LNCaP clone FGC (cell line): ENCODE measurements around the gene CBY2.
"Not testable (repeated sequence)": the region's sequence is repeated elsewhere in the genome, so short reads cannot be mapped to it uniquely, and the experiment has no call there.

Experiments used
- DNase-seq: peaks from one replicate; pipeline ENCODE4 v3.0.0-alpha.2; 2011; ENCODE audit warnings: low read depth
- H3K4me3 ChIP-seq: 2 replicates; pipeline ENCODE4 v1.5.1; 2011; ENCODE audit warnings: mild to moderate bottlenecking, low read depth, low read length, control low read depth
- CTCF ChIP-seq: IDR thresholded peaks from 2 replicates; pipeline ENCODE4 v1.5.1; 2012; ENCODE audit warnings: mild to moderate bottlenecking; ENCODE audit not compliant: control insufficient read depth, insufficient read depth; ENCODE audit errors: extremely low read depth

CBY2 gene, protein sequence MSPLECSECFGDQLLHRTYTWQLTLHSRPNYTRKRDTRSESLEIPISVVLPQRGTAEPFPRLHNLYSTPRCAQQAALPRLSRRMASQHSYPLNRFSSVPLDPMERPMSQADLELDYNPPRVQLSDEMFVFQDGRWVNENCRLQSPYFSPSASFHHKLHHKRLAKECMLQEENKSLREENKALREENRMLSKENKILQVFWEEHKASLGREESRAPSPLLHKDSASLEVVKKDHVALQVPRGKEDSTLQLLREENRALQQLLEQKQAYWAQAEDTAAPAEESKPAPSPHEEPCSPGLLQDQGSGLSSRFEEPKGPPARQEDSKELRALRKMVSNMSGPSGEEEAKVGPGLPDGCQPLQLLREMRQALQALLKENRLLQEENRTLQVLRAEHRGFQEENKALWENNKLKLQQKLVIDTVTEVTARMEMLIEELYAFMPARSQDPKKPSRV

DNA sequence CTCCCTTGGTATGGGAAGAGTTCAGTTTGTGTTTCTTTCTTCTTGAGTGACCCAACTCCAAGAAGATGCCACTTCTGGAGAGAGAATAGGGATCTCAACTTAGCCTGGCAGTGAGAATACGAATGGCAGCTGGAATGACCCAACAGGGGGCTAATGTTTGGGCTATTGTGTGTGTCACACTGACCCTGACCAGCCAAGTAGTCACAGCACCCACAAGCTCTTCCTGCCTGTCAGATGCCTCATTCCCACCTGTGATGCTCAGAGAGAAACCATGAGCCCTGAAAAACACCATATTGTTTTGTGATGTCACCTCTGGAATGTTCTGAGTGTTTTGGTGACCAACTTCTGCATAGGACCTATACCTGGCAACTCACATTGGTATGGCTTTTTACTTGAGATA is at the start of gene CBY2:
CBY2 (plus strand) TSS at position 233 of the 400 bp plus-strand sequence; CDS start at position 304, 71 bp downstream.
- TF ChIP-seq CTCF = no peak
- no peak for DNase-seq
- H3K4me3 ChIP-seq = no peak within 1 kb of the TSS

GRCh38 chr13:45654633-45655349 is 47.3 kb upstream of the CBY2 start:
- no peak overlapping the region for H3K4me3 ChIP-seq
- no peak for TF ChIP-seq CTCF
- DNase-seq = no peak

- H3K4me3 ChIP-seq = no peak overlapping the region
- TF ChIP-seq CTCF = no peak
- no peak for DNase-seq
Observed at GRCh38 chr13:45658586-45659235, 43.4 kb upstream of the CBY2 start.

DNA sequence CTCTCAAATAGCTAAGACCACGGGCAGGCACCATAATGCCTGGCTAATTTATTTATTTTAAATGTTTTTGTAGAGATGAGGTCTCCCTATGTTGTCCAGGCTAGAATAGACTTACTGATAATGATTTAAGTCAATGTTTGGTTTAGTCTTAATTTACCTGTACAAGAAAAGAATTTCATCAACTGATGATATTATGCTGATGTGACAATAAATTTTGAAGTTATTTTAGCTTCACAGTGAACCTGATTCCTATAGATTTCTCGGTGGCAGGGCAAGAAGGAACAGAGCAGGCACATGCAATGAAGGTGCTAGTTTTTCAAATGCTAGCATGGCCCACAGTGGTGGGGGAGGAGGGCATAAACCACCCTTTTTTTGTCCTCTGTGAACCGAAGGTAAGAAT is 42.6 kb upstream of the CBY2 start:
- no peak for TF ChIP-seq CTCF
- H3K4me3 ChIP-seq = no peak overlapping the region
- no peak for DNase-seq

GRCh38 chr13:45660458-45660857 is 41.7 kb upstream of the CBY2 start:
- not testable (repeated sequence) for DNase-seq, H3K4me3 ChIP-seq

DNA sequence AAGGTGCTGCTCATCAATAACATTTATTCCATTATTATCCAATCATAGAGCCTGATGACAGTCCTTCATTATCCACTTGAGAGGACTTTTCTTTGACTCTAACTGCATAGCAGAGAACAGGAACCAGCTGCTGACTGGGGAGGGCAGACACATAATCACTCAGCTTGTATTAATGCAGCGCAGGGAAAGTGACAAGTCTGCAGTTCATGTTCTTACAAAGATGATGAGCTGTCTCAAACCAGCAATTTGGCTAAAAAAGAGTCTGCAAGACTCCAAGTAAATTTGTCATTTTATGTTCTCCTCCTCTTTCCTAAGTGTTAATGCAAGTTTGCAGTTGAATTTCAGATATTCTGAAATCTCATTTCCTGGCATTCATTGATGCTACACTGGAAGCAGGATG is 40.0 kb upstream of the CBY2 start:
- no peak for DNase-seq
- TF ChIP-seq CTCF = no peak

GRCh38 chr13:45662903-45663302 is 39.2 kb upstream of the CBY2 start:
- not testable (repeated sequence) for DNase-seq, H3K4me3 ChIP-seq

More for the DNA sequence above, 40.0 kb upstream of the CBY2 start:
- no peak overlapping the region for H3K4me3 ChIP-seq

DNA sequence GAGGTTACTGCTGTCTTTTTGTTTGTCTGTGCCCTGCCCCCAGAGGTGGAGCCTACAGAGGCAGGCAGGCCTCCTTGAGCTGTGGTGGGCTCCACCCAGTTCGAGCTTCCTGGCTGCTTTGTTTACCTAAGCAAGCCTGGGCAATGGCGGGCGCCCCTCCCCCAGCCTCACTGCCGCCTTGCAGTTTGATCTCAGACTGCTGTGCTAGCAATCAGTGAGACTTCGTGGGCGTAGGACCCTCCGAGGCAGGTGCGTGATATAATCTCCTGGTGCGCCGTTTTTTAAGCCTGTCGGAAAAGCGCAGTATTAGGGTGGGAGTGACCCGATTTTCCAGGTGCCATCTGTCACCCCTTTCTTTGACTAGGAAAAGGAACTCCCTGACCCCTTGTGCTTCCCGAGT is 32.5 kb upstream of the CBY2 start:
- not testable (repeated sequence) for DNase-seq, H3K4me3 ChIP-seq
